ENCODE measurements around the gene ANKRD33. TPM values are rescaled to one million over a fixed set of nuclear protein-coding genes. Genes with fewer than 3 reads are reported as not detected.
"Not testable (repeated sequence)": the region's sequence is repeated elsewhere in the genome, so short reads cannot be mapped to it uniquely, and the experiment has no call there.

The ANKRD33 gene
- total and polyA plus RNA-seq, 2 experiments from 2014 or later: not detected

- H2AFZ ChIP-seq: no peak overlapping the region
- in situ Hi-C loops (cut with MboI): no loop called here
- 88 to 89% methylated on average over 11 of the region's 11 CpGs for WGBS, 2 experiments (ENCODE audit: low coverage in 1 of 2, low lambda C conversion rate in 2 of 2, missing lambda C conversion rate in 2 of 2)
Measured at GRCh38 chr12:51884676-51885229, 3.1 kb upstream of the ANKRD33 start.

GRCh38 chr12:51885294-51886020, 2.4 kb upstream of the ANKRD33 start:
- Histone ChIP-seq H3K27ac (peak overlapping the region; percentile 53), H3K4me2 (ENCODE audit: unreplicated experiment) (peak overlapping the region; percentile 48), H2AFZ (peak overlapping the region; percentile 52), H3K4me3 (peak overlapping the region; percentile 40; the same call in 1 of the 2 replicates), H3K9ac (0 out of 2 replicates have a peak overlapping the region, but pooled peaks have one; percentile 29), H3K4me1 (ENCODE audit: insufficient read depth) (peaks cover 12% of the 10 kb centered on the region), H3F3A (ENCODE audit: insufficient read depth) (peaks cover 22% of the 10 kb centered on the region)
- WGBS, 2 experiments (ENCODE audit: low coverage in 1 of 2, low lambda C conversion rate in 2 of 2, missing lambda C conversion rate in 2 of 2): 60 to 61% methylated on average over 10 of the region's 10 CpGs
- H3K36me3 ChIP-seq (ENCODE audit: low read depth); H4K20me1 ChIP-seq (ENCODE audit: insufficient read depth); H3K9me2 ChIP-seq (ENCODE audit: insufficient read depth); H3K27me3 ChIP-seq (replicated peaks; ENCODE audit: insufficient read depth); DNase-seq; in situ Hi-C loops (cut with MboI); H3K79me2 ChIP-seq (ENCODE audit: insufficient read depth); H3K9me3 ChIP-seq (ENCODE audit: low read depth): not testable (repeated sequence)

More at GRCh38 chr12:51884676-51885229, 3.1 kb upstream of the ANKRD33 start:
- H3K9me2 ChIP-seq (ENCODE audit: insufficient read depth): no peaks in the 10 kb centered on the region
- peaks cover 12% of the 10 kb centered on the region for H3K4me1 ChIP-seq (ENCODE audit: insufficient read depth)
- no peaks in the 10 kb centered on the region for H3K9me3 ChIP-seq (ENCODE audit: low read depth)
- H3K27ac ChIP-seq: no peak overlapping the region
- no peak overlapping the region for H3K4me3 ChIP-seq
- H3K36me3 ChIP-seq (ENCODE audit: low read depth): no peaks in the 10 kb centered on the region
- H3K9ac ChIP-seq: no peak overlapping the region
- peaks cover 22% of the 10 kb centered on the region for H3F3A ChIP-seq (ENCODE audit: insufficient read depth)
- TF ChIP-seq EZH2 (IDR thresholded peaks at IDR 0.05; ENCODE audit: insufficient read depth, poor library complexity, severe bottlenecking) (no peak), EZH2phosphoT487 (IDR thresholded peaks at IDR 0.05; ENCODE audit: insufficient read depth, low read depth) (no peak)
- peak; percentile 42 for DNase-seq
- H3K4me2 ChIP-seq (ENCODE audit: unreplicated experiment): no peak overlapping the region
- H3K27me3 ChIP-seq (replicated peaks; ENCODE audit: insufficient read depth): no peaks in the 10 kb centered on the region
- H3K79me2 ChIP-seq (ENCODE audit: insufficient read depth): no peaks in the 10 kb centered on the region
- no peaks in the 10 kb centered on the region for H4K20me1 ChIP-seq (ENCODE audit: insufficient read depth)

- Histone ChIP-seq H3K4me3 (peak overlapping the region; percentile 40), H3K27me3 (replicated peaks; ENCODE audit: insufficient read depth) (no peaks in the 10 kb centered on the region), H3K4me2 (ENCODE audit: unreplicated experiment) (peak overlapping the region; percentile 58), H3K9me2 (ENCODE audit: insufficient read depth) (no peaks in the 10 kb centered on the region), H4K20me1 (ENCODE audit: insufficient read depth) (no peaks in the 10 kb centered on the region), H3K79me2 (ENCODE audit: insufficient read depth) (no peaks in the 10 kb centered on the region), H3K9me3 (ENCODE audit: low read depth) (no peaks in the 10 kb centered on the region), H3K4me1 (ENCODE audit: insufficient read depth) (peaks cover 12% of the 10 kb centered on the region), H3K36me3 (ENCODE audit: low read depth) (no peaks in the 10 kb centered on the region), H3F3A (ENCODE audit: insufficient read depth) (peaks cover 22% of the 10 kb centered on the region), H3K27ac (peak overlapping the region; percentile 53), H2AFZ (peak overlapping the region; percentile 52), H3K9ac (peak overlapping the region; percentile 18)
- in situ Hi-C loops (cut with MboI): no loop called here
- 51 to 52% methylated on average over 10 of the region's 10 CpGs for WGBS, 2 experiments (ENCODE audit: low coverage in 1 of 2, low lambda C conversion rate in 2 of 2, missing lambda C conversion rate in 2 of 2)
- no peak for TF ChIP-seq EZH2 (IDR thresholded peaks at IDR 0.05; ENCODE audit: insufficient read depth, poor library complexity, severe bottlenecking)
- 0 out of 2 replicates have a peak, but pooled peaks have one; percentile 64 for TF ChIP-seq EZH2phosphoT487 (IDR thresholded peaks at IDR 0.05; ENCODE audit: insufficient read depth, low read depth)
- peak; percentile 97 for DNase-seq
Measured at GRCh38 chr12:51886021-51886710, 1.7 kb upstream of the ANKRD33 start.

GRCh38 chr12:51888316-51889215, 663 bp downstream of the ANKRD33 start:
- DNase-seq: no peak
- no peak overlapping the region for H3K4me2 ChIP-seq (ENCODE audit: unreplicated experiment)
- in situ Hi-C loops (cut with MboI): no loop called here
- no peak overlapping the region for H3K27ac ChIP-seq
- peaks cover 12% of the 10 kb centered on the region for H3K4me1 ChIP-seq (ENCODE audit: insufficient read depth)
- no peaks in the 10 kb centered on the region for H4K20me1 ChIP-seq (ENCODE audit: insufficient read depth)
- TF ChIP-seq EZH2 (IDR thresholded peaks at IDR 0.05; ENCODE audit: insufficient read depth, poor library complexity, severe bottlenecking): no peak
- TF ChIP-seq EZH2phosphoT487 (IDR thresholded peaks at IDR 0.05; ENCODE audit: insufficient read depth, low read depth): no peak
- no peak overlapping the region for H3K4me3 ChIP-seq
- peaks cover 22% of the 10 kb centered on the region for H3F3A ChIP-seq (ENCODE audit: insufficient read depth)
- no peaks in the 10 kb centered on the region for H3K36me3 ChIP-seq (ENCODE audit: low read depth)
- H3K79me2 ChIP-seq (ENCODE audit: insufficient read depth): no peaks in the 10 kb centered on the region
- no peaks in the 10 kb centered on the region for H3K9me3 ChIP-seq (ENCODE audit: low read depth)
- WGBS, 2 experiments (ENCODE audit: low coverage in 1 of 2, low lambda C conversion rate in 2 of 2, missing lambda C conversion rate in 2 of 2): 84 to 87% methylated on average over 15 of the region's 15 CpGs
- H2AFZ ChIP-seq: no peak overlapping the region
- H3K27me3 ChIP-seq (replicated peaks; ENCODE audit: insufficient read depth): no peaks in the 10 kb centered on the region
- H3K9me2 ChIP-seq (ENCODE audit: insufficient read depth): no peaks in the 10 kb centered on the region
- no peak overlapping the region for H3K9ac ChIP-seq

All from GM23248 (cell line).